HCEC 1CT (cell line): ENCODE measurements around the gene NR1H3.
"Not testable (repeated sequence)": the region's sequence is repeated elsewhere in the genome, so short reads cannot be mapped to it uniquely, and the experiment has no call there.

ENCODE experiments used
- DNase-seq: peaks from one replicate; pipeline ENCODE4 v3.0.0-alpha.2; 2017

Gene NR1H3

DNA sequence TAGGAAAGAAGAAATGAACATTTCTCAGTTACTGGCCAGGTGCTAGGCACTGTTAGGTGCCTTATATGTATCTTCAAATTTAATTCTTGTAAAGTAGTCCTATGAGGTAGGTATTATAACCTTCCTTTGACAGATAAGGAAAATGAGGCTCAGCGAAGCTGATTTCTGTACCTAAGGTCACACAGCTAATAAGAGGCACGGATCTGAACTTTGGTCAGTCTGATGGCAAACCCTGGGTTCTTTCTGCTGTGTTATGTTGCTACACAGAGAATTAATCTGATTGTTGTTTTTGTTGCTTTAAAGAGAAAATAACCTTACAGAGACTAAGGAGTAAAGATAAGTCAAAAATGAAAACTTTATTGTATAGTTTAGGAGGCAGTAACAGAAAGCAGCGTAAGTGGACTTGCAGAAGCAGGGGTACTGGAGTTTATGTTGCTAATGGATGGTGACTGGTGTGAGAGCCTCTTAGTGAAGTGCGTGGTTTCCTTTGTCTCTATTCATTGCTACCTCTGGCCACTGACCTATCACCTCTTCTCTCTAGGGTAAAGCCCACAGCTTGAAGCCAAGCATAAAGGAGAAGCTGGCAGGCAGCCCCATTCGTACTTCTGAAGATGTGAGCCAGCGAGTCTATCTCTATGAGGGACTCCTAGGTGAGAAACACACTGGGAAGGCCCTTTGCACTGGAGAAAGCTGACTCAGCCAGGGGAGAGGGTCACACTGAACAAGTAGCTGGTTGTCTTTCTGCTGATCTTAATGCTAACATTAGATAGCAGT lies 50.4 kb downstream of the NR1H3 start:
- no peak for DNase-seq

DNA sequence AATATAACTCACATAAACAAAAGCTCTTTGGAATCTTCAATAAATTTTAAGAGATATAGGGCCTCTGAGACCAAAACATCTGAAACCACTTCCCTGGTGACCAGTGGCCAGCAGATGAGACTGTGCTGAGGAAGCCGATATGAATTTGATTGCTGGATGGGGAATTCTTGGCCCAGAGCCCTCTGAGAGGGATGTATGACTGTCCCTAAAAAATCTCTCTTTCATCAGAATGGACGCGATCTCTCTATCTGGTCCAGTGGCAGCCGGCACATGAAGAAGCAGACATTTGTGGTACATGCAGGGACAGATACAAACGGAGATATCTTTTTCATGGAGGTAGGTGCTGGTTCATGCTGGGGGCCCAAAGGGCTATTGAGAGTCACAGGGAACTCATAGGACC lies 57.2 kb downstream of the NR1H3 start:
- DNase-seq: peak; percentile 3

DNA sequence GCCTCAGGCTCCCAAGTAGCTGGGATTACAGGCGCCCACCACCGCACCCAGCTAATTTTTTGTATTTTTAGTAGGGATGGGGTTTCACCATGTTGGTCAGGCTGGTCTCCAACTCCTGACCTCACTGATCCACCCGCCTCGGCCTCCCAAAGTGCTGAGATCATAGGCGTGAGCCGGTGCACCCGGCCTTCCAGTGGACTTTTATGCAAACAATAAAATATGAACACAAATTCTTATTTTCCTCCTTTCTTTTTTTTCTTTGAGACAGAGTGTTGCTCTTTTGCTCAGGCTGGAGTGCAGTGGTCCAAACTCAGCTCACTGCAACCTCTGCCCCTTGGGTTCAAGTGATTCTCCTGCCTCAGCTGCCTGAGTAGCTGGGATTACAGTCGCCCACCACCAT lies 58.7 kb downstream of the NR1H3 start:
- not testable (repeated sequence) for DNase-seq

DNA sequence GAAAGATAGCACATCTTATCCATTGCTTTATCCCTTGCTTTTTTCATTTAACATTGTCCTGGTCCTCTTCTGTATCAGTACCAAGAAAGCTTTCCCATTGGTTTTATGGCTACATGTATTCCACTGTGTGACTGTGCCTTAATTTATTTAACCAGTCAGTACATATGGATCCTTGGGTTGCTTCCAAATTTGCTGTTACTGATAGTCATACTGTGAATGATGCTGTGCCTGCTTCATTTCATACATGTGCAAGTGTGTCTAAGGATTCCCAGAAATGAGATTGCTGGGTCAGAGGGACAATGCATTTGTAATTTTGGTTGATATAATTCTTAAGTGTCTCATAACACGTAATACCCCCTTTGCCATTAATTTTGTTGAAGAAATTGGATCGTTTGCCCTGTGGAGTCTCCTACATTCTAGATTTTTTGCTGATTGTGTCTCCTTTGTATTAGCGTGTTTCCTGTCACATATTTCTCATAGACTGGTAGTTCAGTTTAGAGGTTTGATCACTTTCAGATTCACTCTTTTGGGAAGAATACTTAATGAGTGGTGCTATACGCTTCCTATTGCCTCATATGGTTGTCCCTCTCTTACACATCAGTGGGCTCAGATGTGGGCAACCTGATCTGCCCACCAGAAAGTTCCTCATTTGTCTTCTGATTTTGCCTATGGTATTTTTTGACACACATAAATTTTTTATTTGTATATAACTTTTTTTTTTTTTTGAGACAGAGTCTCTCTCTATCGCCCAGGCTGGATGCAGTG lies 59.5 kb downstream of the NR1H3 start:
- DNase-seq: no peak

GRCh38 chr11:47318166-47318565 lies 60.4 kb downstream of the NR1H3 start:
- DNase-seq: no peak
